ENCODE results near the gene CTSH.
A peak's percentile ranks its signal among the peaks of the same experiment; 100 is the strongest.
"Not testable (repeated sequence)": the region's sequence is repeated elsewhere in the genome, so short reads cannot be mapped to it uniquely, and the experiment has no call there.

The CTSH gene

DNA sequence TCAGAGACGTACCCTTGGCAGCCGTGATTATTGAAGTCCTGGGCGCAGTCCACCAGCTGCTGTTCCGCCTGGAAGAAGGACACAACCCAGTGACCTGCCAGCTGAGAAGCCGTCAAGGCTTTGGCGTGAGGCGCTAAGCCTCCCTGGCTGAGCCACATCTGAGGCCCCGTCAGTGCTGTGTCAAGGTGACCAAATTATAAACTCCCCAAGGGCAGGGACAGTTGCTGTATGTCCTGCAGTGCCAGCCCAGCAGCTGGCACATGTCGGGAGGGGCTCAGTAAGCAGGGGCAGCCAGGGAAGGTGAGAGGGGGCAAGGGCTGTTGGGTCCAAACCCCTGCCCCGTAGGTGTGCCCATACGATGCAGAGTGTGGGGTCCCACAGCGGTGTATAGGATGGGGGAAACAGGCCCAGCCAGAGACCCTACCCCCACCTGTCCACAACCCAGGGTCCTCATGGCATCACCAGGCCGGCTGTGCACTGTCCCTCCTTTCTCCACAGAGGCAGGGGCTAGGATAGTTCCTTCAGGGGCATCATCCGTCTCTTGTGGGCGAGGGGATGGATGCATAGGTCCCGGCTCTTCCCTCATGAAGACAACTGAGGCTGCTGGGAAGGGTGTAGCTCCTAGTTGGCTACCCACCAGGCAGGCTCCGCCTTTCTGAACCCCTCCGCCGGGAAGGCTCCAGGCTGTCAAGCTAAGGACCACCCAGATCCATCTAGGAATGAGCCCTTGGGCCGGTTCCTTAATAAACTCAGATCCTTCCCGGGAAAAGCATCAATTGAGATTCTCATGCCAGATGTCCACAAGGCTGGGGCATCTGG is 13.2 kb downstream of the CTSH start:
- Histone ChIP-seq H3K9ac (ENCODE audit: insufficient read length) (no peak overlapping the region), H3K27ac (no peak overlapping the region), H3K9me3 (ENCODE audit: low read depth, low read length) (no peaks in the 10 kb centered on the region), H3K4me3 (no peak overlapping the region), H3K36me3 (ENCODE audit: insufficient read depth, low read length) (no peaks in the 10 kb centered on the region)
- TF ChIP-seq FOXP2 (optimal IDR thresholded peaks at IDR 0.05; ENCODE audit: control extremely low read depth, extremely low read length, insufficient read depth) (no peak), EZH2 (IDR thresholded peaks at IDR 0.05) (no peak), POLR2AphosphoS5 (IDR thresholded peaks at IDR 0.05; ENCODE audit: borderline replicate concordance, low read depth, low read length) (no peak)
- DNase-seq (ENCODE audit: low read depth, low spot score): no peak

DNA sequence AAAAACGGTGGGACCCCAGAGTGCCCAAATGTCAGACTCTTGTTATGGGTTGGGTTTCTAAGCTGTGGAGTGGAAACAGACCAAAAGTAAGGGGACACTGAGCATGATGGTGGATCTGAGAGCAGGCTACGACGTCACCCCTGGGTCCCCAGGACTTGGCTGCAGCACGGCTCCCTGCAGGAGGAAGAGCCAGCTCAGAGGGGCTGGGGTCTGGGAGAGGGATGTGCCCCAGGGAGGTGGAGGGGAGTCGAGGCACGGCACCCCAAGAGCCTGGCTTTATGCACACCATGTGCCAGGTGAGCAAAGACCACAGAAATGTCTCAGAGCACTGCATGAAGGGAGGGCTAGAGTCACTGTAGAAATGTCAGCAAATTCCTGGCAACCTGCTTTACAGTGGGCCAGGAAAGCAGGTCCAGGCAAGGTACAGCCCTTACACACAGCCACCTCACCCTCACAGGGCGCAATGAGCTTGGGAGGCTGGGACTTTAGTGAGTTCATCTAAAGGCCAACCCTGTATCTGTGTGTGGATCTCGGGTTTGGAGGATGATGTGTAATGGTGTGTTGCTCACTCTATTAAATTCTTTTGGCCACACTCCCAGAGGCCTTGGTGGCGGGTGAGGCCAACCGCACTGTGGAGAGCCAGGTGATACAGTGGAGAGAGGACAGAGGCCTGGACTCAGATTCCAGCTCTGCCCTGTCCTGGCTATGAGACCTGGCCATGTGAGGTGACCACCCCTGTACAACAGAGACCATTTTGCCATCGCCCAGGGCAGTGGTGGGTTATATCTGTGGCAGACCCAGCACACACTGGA is 14.1 kb downstream of the CTSH start:
- Histone ChIP-seq H3K27ac (no peak overlapping the region), H3K9ac (ENCODE audit: insufficient read length) (no peak overlapping the region), H3K9me3 (ENCODE audit: low read depth, low read length) (no peaks in the 10 kb centered on the region), H3K4me3 (no peak overlapping the region), H3K36me3 (ENCODE audit: insufficient read depth, low read length) (no peaks in the 10 kb centered on the region)
- no peak for DNase-seq (ENCODE audit: low read depth, low spot score)
- no peak for TF ChIP-seq EZH2 (IDR thresholded peaks at IDR 0.05)
- no peak for TF ChIP-seq POLR2AphosphoS5 (IDR thresholded peaks at IDR 0.05; ENCODE audit: borderline replicate concordance, low read depth, low read length)
- no peak for TF ChIP-seq FOXP2 (optimal IDR thresholded peaks at IDR 0.05; ENCODE audit: control extremely low read depth, extremely low read length, insufficient read depth)

DNA sequence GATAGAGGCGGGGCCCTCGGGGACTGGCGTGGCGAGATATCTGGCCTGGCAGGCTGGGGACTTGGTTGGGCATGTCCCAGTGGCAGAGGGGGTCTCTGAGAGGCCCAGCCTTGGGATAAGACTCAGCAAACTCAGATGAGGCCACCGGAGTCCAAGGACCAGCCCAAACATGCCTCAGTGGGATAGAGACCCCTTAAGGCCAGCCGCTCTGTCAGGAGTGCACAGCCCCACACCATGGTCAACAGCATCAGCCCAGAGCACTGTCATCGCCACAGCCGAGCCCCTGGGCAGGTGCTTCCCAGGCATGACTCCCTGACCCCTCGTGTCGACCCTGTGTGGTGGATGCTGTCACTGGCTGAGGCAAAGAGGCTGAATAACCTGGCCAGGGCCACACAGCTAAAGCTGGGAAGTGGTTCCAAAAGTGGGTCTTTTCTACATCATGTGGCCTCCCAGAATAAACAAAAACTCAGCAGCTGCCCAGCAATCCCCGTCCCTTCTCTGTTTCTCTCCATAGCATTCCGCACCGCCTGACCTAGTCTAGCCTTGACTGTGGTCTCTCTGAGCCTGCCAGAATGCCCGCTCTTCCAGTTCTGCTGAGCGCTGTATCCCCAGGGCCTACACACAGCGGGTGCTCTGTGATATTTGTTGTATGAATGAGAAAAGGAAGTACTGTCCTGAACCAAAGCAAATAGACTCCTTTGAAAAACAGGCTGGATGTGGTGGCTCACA is 15.1 kb downstream of the CTSH start:
- no peak overlapping the region for H3K27ac ChIP-seq
- H3K4me3 ChIP-seq: no peak overlapping the region
- no peaks in the 10 kb centered on the region for H3K36me3 ChIP-seq (ENCODE audit: insufficient read depth, low read length)
- H3K9me3 ChIP-seq (ENCODE audit: low read depth, low read length): no peaks in the 10 kb centered on the region
- DNase-seq (ENCODE audit: low read depth, low spot score): no peak
- TF ChIP-seq FOXP2 (optimal IDR thresholded peaks at IDR 0.05; ENCODE audit: control extremely low read depth, extremely low read length, insufficient read depth): no peak
- H3K9ac ChIP-seq (ENCODE audit: insufficient read length): no peak overlapping the region

DNA sequence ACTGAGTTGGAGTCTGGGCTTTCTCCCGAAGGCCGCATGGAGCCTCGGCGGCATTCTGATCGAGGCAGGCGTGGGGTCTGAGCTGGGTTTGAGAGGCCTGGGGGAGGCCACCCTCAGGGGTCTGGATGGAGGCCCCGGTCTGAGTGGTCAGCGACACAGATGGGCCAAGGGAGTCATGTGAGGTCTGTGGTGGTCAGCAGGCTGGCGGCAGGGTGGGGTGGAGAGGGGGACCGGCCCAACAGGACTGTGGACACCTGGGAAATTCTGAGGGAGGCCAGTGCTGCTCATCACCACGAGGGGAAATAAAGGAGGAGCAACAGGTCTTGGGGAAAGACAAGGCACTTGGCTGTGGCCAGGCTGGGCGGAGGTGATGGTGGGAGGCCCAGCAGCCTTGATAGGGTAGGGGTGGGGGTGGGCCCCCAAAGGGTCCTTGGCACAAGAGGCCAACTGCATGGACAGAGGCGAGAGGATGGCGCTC is 16.2 kb downstream of the CTSH start:
- Histone ChIP-seq H3K9ac (ENCODE audit: insufficient read length) (no peak overlapping the region), H3K27ac (no peak overlapping the region), H3K36me3 (ENCODE audit: insufficient read depth, low read length) (no peaks in the 10 kb centered on the region), H3K4me3 (no peak overlapping the region), H3K9me3 (ENCODE audit: low read depth, low read length) (no peaks in the 10 kb centered on the region)
- TF ChIP-seq EZH2 (IDR thresholded peaks at IDR 0.05) (no peak), POLR2AphosphoS5 (IDR thresholded peaks at IDR 0.05; ENCODE audit: borderline replicate concordance, low read depth, low read length) (no peak; the same call in 1 of the 2 replicates), FOXP2 (optimal IDR thresholded peaks at IDR 0.05; ENCODE audit: control extremely low read depth, extremely low read length, insufficient read depth) (no peak)
- no peak for DNase-seq (ENCODE audit: low read depth, low spot score)

DNA sequence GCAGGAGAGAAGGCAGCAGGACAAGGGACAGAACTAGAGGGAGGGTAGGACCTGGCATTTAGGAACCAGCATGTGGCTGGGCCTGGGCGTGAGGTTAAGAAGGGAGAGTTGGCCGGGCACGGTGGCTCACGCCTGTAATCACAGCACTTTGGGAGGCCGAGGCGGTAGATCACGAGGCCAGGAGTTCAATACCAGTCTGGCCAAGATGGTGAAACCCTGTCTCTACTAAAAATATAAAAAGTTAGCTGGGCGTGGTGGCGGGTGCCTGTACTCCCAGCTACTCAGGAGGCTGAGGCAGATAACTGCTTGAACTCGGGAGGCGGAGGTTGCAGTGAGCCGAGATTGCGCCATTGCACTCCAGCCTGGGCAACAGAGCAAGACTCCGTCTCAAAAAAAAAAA is 16.7 kb downstream of the CTSH start:
- H3K9me3 ChIP-seq (ENCODE audit: low read depth, low read length); H3K4me3 ChIP-seq; H3K9ac ChIP-seq (ENCODE audit: insufficient read length); DNase-seq (ENCODE audit: low read depth, low spot score); H3K36me3 ChIP-seq (ENCODE audit: insufficient read depth, low read length); H3K27ac ChIP-seq: not testable (repeated sequence)

DNA sequence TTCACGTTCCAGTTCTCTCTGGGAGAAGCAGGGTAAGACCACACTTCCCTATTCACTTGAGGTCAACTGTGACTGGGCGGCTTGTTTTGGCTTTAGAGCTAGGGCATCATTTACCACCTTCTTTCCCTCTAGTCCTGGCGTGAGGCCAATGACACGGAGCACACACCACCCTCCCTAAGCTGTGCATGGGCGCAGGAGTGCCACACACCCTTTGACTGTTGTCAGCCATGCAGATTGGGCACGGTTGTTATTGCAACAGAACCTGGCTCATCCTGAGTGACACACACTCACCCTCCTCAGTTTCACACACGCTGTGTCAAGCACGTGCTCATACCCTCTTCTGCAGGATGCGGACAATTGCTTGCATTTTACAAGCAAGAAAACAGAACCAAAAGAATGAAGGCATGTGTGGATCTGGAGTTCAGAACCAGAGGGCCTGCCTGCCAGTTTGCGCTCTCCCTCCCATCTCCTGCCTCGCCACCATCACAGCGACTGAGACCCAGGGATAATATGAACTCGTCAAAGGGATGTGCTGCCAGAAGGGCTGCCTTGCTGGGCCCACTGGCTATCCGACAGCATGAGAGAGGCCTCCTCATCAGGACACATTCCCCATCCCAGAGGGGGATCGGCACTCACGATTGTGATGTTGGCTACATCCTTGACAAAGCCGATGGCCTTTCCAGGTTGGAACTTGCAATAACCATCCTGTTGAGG is 17.6 kb downstream of the CTSH start:
- Histone ChIP-seq H3K9me3 (ENCODE audit: low read depth, low read length) (no peaks in the 10 kb centered on the region), H3K27ac (no peak overlapping the region), H3K36me3 (ENCODE audit: insufficient read depth, low read length) (peaks cover 9% of the 10 kb centered on the region; the same call in 1 of the 2 replicates), H3K9ac (ENCODE audit: insufficient read length) (no peak overlapping the region), H3K4me3 (no peak overlapping the region)
- TF ChIP-seq POLR2AphosphoS5 (IDR thresholded peaks at IDR 0.05; ENCODE audit: borderline replicate concordance, low read depth, low read length) (no peak), EZH2 (IDR thresholded peaks at IDR 0.05) (no peak), FOXP2 (optimal IDR thresholded peaks at IDR 0.05; ENCODE audit: control extremely low read depth, extremely low read length, insufficient read depth) (no peak)
- no peak for DNase-seq (ENCODE audit: low read depth, low spot score)

DNA sequence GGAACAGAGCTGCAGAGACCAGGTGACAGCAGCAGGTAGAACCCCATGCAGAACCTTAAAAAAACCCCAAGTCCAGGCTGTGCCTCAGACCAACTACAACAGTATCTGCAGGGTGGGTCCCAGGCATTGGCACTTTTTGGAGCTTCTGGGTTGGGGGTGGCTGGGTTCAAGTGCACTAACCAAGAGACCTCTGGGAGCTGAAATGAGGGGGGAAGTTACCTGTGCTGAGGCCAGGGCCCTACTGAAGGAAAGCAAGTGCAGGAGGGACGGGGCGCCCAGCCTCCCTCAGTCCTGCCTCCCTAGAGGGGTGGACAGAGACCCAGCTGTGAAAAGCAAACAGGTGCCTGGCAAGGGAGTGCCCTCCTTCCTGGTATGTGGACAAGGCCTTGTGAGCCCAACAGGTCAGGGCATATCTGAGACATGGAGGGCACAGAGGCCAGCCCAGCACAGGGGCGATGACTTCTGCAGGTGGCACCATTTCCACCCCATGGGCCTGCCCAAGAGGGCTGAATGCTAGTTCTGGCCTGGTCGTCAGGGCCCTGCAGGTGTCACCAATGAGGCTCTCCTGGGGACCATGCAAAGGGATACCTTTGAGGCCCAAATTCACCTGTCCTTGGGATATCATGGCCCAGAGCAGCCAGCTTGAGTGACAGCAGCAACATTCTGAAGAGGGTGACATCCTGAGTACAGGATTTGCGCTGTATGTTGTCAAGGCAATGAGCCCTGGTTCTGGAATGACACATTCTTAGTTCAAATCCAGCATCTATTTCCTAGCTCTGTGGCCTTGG is 18.7 kb downstream of the CTSH start:
- 0 out of 2 replicates have a peak, but pooled peaks have one; percentile 14 for TF ChIP-seq POLR2AphosphoS5 (IDR thresholded peaks at IDR 0.05; ENCODE audit: borderline replicate concordance, low read depth, low read length)
- no peak for TF ChIP-seq FOXP2 (optimal IDR thresholded peaks at IDR 0.05; ENCODE audit: control extremely low read depth, extremely low read length, insufficient read depth)
- H3K36me3 ChIP-seq (ENCODE audit: insufficient read depth, low read length): peaks cover 20% of the 10 kb centered on the region

More for the DNA sequence above, 18.7 kb downstream of the CTSH start:
- no peaks in the 10 kb centered on the region for H3K9me3 ChIP-seq (ENCODE audit: low read depth, low read length)
- no peak for DNase-seq (ENCODE audit: low read depth, low spot score)
- H3K27ac ChIP-seq: no peak overlapping the region
- no peak overlapping the region for H3K4me3 ChIP-seq
- H3K9ac ChIP-seq (ENCODE audit: insufficient read length): no peak overlapping the region

Data from SK-N-MC (cell line).